Measurements from ENCODE around the gene ADRA2C. TPM values are rescaled to one million over a fixed set of nuclear protein-coding genes. Genes with fewer than 3 reads are reported as not detected.

ADRA2C gene
- total RNA-seq, 1 experiment from 2014 or later = 23.5 TPM

GRCh38 chr4:3753726-3754412, 12.3 kb upstream of the ADRA2C start:
- no TSS peak for BruUV-seq (replicated peaks)
- POLR2A ChIA-PET = no interaction called here
- in situ Hi-C loops (cut with HindIII; ENCODE audit: low pct_unique_long_range_greater_than_20kb, low sequenced_read_pairs) (no loop called here), intact Hi-C loops (cut with micrococcal nuclease; ENCODE audit: unreplicated experiment) (no loop called here)
- Histone ChIP-seq H3K36me3 (ENCODE audit: control insufficient read depth, insufficient read depth, low read length) (no peaks in the 10 kb centered on the region), H3K4me3 (ENCODE audit: low read depth in 2 of 2, low read length in 2 of 2) (no peak overlapping the region), H3K27ac (ENCODE audit: low read length) (no peak overlapping the region), H3K9me3 (ENCODE audit: control insufficient read depth, insufficient read depth, low read depth, low read length) (no peaks in the 10 kb centered on the region), H3K4me1 (ENCODE audit: control insufficient read depth, insufficient read depth, low read length) (no peaks in the 10 kb centered on the region), H3K27me3 (ENCODE audit: control insufficient read depth, insufficient read depth, low read length) (no peaks in the 10 kb centered on the region; the same call in 1 of the 2 replicates)
- DNase-seq (ENCODE audit: low read depth, low spot score) (no peak), ATAC-seq (no peak)
- CTCF ChIA-PET = no interaction called here
- no peak for TF ChIP-seq POLR2AphosphoS5 (IDR thresholded peaks at IDR 0.05; ENCODE audit: low read depth, low read length)
- TF ChIP-seq, protein P1, sequence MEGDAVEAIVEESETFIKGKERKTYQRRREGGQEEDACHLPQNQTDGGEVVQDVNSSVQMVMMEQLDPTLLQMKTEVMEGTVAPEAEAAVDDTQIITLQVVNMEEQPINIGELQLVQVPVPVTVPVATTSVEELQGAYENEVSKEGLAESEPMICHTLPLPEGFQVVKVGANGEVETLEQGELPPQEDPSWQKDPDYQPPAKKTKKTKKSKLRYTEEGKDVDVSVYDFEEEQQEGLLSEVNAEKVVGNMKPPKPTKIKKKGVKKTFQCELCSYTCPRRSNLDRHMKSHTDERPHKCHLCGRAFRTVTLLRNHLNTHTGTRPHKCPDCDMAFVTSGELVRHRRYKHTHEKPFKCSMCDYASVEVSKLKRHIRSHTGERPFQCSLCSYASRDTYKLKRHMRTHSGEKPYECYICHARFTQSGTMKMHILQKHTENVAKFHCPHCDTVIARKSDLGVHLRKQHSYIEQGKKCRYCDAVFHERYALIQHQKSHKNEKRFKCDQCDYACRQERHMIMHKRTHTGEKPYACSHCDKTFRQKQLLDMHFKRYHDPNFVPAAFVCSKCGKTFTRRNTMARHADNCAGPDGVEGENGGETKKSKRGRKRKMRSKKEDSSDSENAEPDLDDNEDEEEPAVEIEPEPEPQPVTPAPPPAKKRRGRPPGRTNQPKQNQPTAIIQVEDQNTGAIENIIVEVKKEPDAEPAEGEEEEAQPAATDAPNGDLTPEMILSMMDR (IDR thresholded peaks at IDR 0.05) = no peak
- TF ChIP-seq SIN3A (IDR thresholded peaks at IDR 0.05; ENCODE audit: borderline replicate concordance, insufficient read depth, low read depth, low read length) = no peak
- no peak for TF ChIP-seq TCF7L2 (IDR thresholded peaks at IDR 0.05; ENCODE audit: low read depth, low read length)
- TF ChIP-seq, protein P2, sequence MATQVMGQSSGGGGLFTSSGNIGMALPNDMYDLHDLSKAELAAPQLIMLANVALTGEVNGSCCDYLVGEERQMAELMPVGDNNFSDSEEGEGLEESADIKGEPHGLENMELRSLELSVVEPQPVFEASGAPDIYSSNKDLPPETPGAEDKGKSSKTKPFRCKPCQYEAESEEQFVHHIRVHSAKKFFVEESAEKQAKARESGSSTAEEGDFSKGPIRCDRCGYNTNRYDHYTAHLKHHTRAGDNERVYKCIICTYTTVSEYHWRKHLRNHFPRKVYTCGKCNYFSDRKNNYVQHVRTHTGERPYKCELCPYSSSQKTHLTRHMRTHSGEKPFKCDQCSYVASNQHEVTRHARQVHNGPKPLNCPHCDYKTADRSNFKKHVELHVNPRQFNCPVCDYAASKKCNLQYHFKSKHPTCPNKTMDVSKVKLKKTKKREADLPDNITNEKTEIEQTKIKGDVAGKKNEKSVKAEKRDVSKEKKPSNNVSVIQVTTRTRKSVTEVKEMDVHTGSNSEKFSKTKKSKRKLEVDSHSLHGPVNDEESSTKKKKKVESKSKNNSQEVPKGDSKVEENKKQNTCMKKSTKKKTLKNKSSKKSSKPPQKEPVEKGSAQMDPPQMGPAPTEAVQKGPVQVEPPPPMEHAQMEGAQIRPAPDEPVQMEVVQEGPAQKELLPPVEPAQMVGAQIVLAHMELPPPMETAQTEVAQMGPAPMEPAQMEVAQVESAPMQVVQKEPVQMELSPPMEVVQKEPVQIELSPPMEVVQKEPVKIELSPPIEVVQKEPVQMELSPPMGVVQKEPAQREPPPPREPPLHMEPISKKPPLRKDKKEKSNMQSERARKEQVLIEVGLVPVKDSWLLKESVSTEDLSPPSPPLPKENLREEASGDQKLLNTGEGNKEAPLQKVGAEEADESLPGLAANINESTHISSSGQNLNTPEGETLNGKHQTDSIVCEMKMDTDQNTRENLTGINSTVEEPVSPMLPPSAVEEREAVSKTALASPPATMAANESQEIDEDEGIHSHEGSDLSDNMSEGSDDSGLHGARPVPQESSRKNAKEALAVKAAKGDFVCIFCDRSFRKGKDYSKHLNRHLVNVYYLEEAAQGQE (IDR thresholded peaks at IDR 0.05; ENCODE audit: insufficient read depth in 1 of 2, low read depth in 2 of 2, low read length in 1 of 2) = no peak

GRCh38 chr4:3756343-3757059, 9.7 kb upstream of the ADRA2C start:
- CTCF ChIA-PET = no interaction called here
- no peak for ATAC-seq
- H3K27me3 ChIP-seq (ENCODE audit: control insufficient read depth, insufficient read depth, low read length) = no peaks in the 10 kb centered on the region; the same call in 1 of the 2 replicates

More at GRCh38 chr4:3756343-3757059, 9.7 kb upstream of the ADRA2C start:
- intact Hi-C loops (cut with micrococcal nuclease; ENCODE audit: unreplicated experiment) (no loop called here), in situ Hi-C loops (cut with HindIII; ENCODE audit: low pct_unique_long_range_greater_than_20kb, low sequenced_read_pairs) (no loop called here)
- H3K4me3 ChIP-seq (ENCODE audit: low read depth in 2 of 2, low read length in 2 of 2) = no peak overlapping the region
- no peaks in the 10 kb centered on the region for H3K9me3 ChIP-seq (ENCODE audit: control insufficient read depth, insufficient read depth, low read depth, low read length)
- H3K36me3 ChIP-seq (ENCODE audit: control insufficient read depth, insufficient read depth, low read length) = no peaks in the 10 kb centered on the region
- no peak for DNase-seq (ENCODE audit: low read depth, low spot score)
- BruUV-seq (replicated peaks) = no TSS peak
- TF ChIP-seq POLR2AphosphoS5 (IDR thresholded peaks at IDR 0.05; ENCODE audit: low read depth, low read length) = no peak
- TF ChIP-seq, protein P1 (IDR thresholded peaks at IDR 0.05) = no peak
- no peaks in the 10 kb centered on the region for H3K4me1 ChIP-seq (ENCODE audit: control insufficient read depth, insufficient read depth, low read length)
- POLR2A ChIA-PET = no interaction called here
- no peak overlapping the region for H3K27ac ChIP-seq (ENCODE audit: low read length)

All from Panc1 (cell line).